MM.1S (cell line): ENCODE results near the gene TRPV2.

ENCODE experiments used
- DNase-seq: peaks from one replicate; pipeline ENCODE4 v3.0.0-alpha.2; 2015
- H2AFZ ChIP-seq: fragments of 300-600 bp; sonication (generic); 2 replicates; pipeline ENCODE4 v1.6.0; 2016; ENCODE audit warnings: antibody characterized with exemption, low read length
- H3F3A ChIP-seq: fragments of 300-600 bp; sonication (generic); 2 replicates; pipeline ENCODE4 v1.6.1; 2016; ENCODE audit warnings: mild to moderate bottlenecking, antibody characterized with exemption, low read length, moderate library complexity, mixed read lengths; ENCODE audit not compliant: insufficient read depth
- H3K27ac ChIP-seq: fragments of 300-600 bp; sonication (generic); 2 replicates; pipeline ENCODE4 v1.5.1; 2016; ENCODE audit warnings: mild to moderate bottlenecking, low read length
- H3K27me3 ChIP-seq: fragments of 300-600 bp; sonication (generic); replicated peaks from 2 replicates; pipeline ENCODE4 v1.6.0; 2016; ENCODE audit warnings: low read length; ENCODE audit not compliant: insufficient read depth
- H3K36me3 ChIP-seq: fragments of 300-600 bp; sonication (generic); replicated peaks from 2 replicates; pipeline ENCODE4 v1.6.1; 2016; ENCODE audit warnings: mild to moderate bottlenecking, low read length, mixed read lengths; ENCODE audit not compliant: insufficient read depth
- H3K4me1 ChIP-seq: fragments of 300-600 bp; sonication (generic); 2 replicates; pipeline ENCODE4 v1.6.1; 2016; ENCODE audit warnings: low read length, mixed read lengths
- H3K4me2 ChIP-seq: fragments of 300-600 bp; sonication (generic); 2 replicates; pipeline ENCODE4 v1.6.0; 2016; ENCODE audit warnings: low read depth, low read length
- H3K4me3 ChIP-seq: fragments of 300-600 bp; sonication (generic); 2 replicates; pipeline ENCODE4 v1.5.1; 2016; ENCODE audit warnings: low read length, mixed read lengths
- H3K79me2 ChIP-seq: fragments of 300-600 bp; sonication (generic); 2 replicates; pipeline ENCODE4 v1.6.1; 2016; ENCODE audit warnings: mixed run types, low read length, mixed read lengths
- H3K9ac ChIP-seq: fragments of 300-600 bp; sonication (generic); 2 replicates; pipeline ENCODE4 v1.6.1; 2016; ENCODE audit warnings: low read length, mixed read lengths
- H3K9me2 ChIP-seq: fragments of 300-600 bp; sonication (generic); replicated peaks from 2 replicates; pipeline ENCODE4 v1.6.1; 2016; ENCODE audit warnings: mild to moderate bottlenecking, low read length, mixed read lengths; ENCODE audit not compliant: insufficient read depth
- H3K9me3 ChIP-seq: fragments of 300-600 bp; sonication (generic); replicated peaks from 2 replicates; pipeline ENCODE4 v1.6.1; 2016; ENCODE audit warnings: mild to moderate bottlenecking, low read length, mixed read lengths; ENCODE audit not compliant: insufficient read depth
- H4K20me1 ChIP-seq: fragments of 300-600 bp; sonication (generic); 2 replicates; pipeline ENCODE4 v1.6.1; 2016; ENCODE audit warnings: mild to moderate bottlenecking, low read length, moderate library complexity, mixed read lengths; ENCODE audit not compliant: insufficient read depth
- EZH2 ChIP-seq: fragments of 300-600 bp; sonication (generic); optimal IDR thresholded peaks from 2 replicates; pipeline ENCODE3; 2017; ENCODE audit warnings: low read depth, mild to moderate bottlenecking, antibody characterized with exemption, low read length, mixed read lengths
- EZH2phosphoT487 ChIP-seq: fragments of 300-600 bp; sonication (generic); IDR thresholded peaks from 2 replicates; pipeline ENCODE4 v1.6.1; 2018; ENCODE audit warnings: antibody characterized with exemption, low read length
- TF ChIP-seq, protein P1 (sequence below): fragments of 300-600 bp; sonication (generic); IDR thresholded peaks from 2 replicates; pipeline ENCODE4 v1.5.1; 2016; ENCODE audit warnings: antibody characterized with exemption, low read length, mixed read lengths

TRPV2 gene

DNA sequence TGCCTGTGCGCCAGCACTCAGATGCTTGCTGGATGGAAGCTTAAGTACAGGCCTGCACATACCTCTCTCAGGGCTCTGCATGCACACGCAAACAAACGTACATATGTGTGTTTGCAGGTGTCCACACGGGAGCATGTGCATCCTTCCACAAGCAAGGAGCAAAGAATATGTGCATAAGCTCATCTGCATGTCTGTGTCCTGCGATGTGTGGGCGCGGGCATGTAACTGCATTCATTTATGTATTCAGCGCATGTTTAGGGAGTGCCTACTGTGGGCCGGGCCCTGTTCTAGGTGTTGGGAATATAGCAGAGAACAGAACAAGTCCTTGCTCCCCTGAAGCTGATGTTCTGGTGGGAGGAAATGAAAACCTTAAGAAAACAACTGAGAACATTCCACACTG lies 13.7 kb downstream of the TRPV2 start:
- TF ChIP-seq EZH2 (no peak), EZH2phosphoT487 (no peak)
- TF ChIP-seq, protein P1, sequence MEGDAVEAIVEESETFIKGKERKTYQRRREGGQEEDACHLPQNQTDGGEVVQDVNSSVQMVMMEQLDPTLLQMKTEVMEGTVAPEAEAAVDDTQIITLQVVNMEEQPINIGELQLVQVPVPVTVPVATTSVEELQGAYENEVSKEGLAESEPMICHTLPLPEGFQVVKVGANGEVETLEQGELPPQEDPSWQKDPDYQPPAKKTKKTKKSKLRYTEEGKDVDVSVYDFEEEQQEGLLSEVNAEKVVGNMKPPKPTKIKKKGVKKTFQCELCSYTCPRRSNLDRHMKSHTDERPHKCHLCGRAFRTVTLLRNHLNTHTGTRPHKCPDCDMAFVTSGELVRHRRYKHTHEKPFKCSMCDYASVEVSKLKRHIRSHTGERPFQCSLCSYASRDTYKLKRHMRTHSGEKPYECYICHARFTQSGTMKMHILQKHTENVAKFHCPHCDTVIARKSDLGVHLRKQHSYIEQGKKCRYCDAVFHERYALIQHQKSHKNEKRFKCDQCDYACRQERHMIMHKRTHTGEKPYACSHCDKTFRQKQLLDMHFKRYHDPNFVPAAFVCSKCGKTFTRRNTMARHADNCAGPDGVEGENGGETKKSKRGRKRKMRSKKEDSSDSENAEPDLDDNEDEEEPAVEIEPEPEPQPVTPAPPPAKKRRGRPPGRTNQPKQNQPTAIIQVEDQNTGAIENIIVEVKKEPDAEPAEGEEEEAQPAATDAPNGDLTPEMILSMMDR: no peak
- H3K9me2 ChIP-seq: no peaks in the 10 kb centered on the region
- no peaks in the 10 kb centered on the region for H3K4me1 ChIP-seq

DNA sequence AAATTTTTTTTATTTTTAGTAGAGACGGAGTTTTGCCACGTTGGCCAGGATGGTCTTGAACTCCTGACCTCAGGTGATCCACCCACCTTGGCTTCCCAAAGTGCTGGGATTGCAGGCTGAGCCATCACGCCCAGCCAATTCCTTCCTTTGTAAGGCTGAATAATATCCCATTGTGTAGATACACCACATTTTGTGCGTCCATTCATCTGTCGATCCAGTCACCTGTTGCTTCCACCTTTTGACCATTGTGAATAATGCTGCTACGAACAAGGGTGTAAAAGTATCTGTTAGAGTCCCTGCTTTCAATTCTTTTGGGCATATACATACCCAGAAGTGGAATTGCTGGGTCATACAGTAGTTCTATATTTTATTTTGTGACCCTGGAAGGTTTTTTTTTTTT lies 15.3 kb downstream of the TRPV2 start:
- no peak for TF ChIP-seq EZH2phosphoT487
- TF ChIP-seq, protein P1: no peak
- TF ChIP-seq EZH2: no peak
- H4K20me1 ChIP-seq: no peaks in the 10 kb centered on the region

More for the DNA sequence above, 13.7 kb downstream of the TRPV2 start:
- no peak overlapping the region for H3K9ac ChIP-seq
- DNase-seq: no peak
- no peak overlapping the region for H3K4me3 ChIP-seq
- no peak overlapping the region for H3K27ac ChIP-seq
- no peaks in the 10 kb centered on the region for H3K27me3 ChIP-seq
- no peak overlapping the region for H3K4me2 ChIP-seq
- H2AFZ ChIP-seq: no peak overlapping the region
- H3K36me3 ChIP-seq: no peaks in the 10 kb centered on the region
- H4K20me1 ChIP-seq: no peaks in the 10 kb centered on the region
- no peaks in the 10 kb centered on the region for H3F3A ChIP-seq
- no peaks in the 10 kb centered on the region for H3K9me3 ChIP-seq
- no peaks in the 10 kb centered on the region for H3K79me2 ChIP-seq

DNA sequence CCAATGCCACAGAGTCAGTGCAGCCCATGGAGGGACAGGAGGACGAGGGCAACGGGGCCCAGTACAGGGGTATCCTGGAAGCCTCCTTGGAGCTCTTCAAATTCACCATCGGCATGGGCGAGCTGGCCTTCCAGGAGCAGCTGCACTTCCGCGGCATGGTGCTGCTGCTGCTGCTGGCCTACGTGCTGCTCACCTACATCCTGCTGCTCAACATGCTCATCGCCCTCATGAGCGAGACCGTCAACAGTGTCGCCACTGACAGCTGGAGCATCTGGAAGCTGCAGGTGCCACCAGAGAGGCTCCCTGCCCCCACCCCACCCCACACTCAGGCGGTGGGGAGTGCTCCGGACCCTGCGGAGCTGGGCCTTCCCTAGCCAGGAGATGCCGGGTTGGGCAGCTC lies 16.6 kb downstream of the TRPV2 start:
- Histone ChIP-seq H3K9me2 (no peaks in the 10 kb centered on the region), H3K36me3 (no peaks in the 10 kb centered on the region), H2AFZ (no peak overlapping the region), H3K4me3 (no peak overlapping the region), H3F3A (no peaks in the 10 kb centered on the region), H3K4me1 (no peaks in the 10 kb centered on the region), H3K9ac (no peak overlapping the region), H3K4me2 (no peak overlapping the region), H3K27me3 (no peaks in the 10 kb centered on the region), H3K9me3 (no peaks in the 10 kb centered on the region), H3K27ac (no peak overlapping the region), H3K79me2 (no peaks in the 10 kb centered on the region), H4K20me1 (no peaks in the 10 kb centered on the region)
- TF ChIP-seq EZH2 (no peak), EZH2phosphoT487 (no peak)
- TF ChIP-seq, protein P1: no peak
- DNase-seq: no peak

More for the DNA sequence above, 15.3 kb downstream of the TRPV2 start:
- Histone ChIP-seq H2AFZ (no peak overlapping the region), H3F3A (no peaks in the 10 kb centered on the region), H3K9me3 (no peaks in the 10 kb centered on the region), H3K79me2 (no peaks in the 10 kb centered on the region), H3K4me1 (no peaks in the 10 kb centered on the region), H3K9me2 (no peaks in the 10 kb centered on the region), H3K36me3 (no peaks in the 10 kb centered on the region), H3K4me2 (no peak overlapping the region), H3K9ac (no peak overlapping the region), H3K27ac (no peak overlapping the region), H3K27me3 (no peaks in the 10 kb centered on the region), H3K4me3 (no peak overlapping the region)
- DNase-seq: no peak
